ENCODE measurements around the gene TIAM2. TPM values are rescaled to one million over a fixed set of nuclear protein-coding genes. Genes with fewer than 3 reads are reported as not detected.
A peak's percentile ranks its signal among the peaks of the same experiment; 100 is the strongest.

TIAM2 gene
- total RNA-seq, 4 donors from 2014 or later = 9.2 to 18.2 (median 11.4) TPM

- H3K36me3 ChIP-seq = peaks cover 0 to 8% (median 0%) of the 10 kb centered on the region in 3 donors
- TF ChIP-seq CTCF (IDR thresholded peaks at IDR 0.05) (no peak), POLR2A (IDR thresholded peaks at IDR 0.05) (no peak), EP300 (IDR thresholded peaks at IDR 0.05) (no peak)
- H3K9me3 ChIP-seq = no peaks in the 10 kb centered on the region
- WGBS, 2 donors = 36 to 41% methylated on average over 10 of the region's 10 CpGs
- DNase-seq (ENCODE audit: low spot score in 2 of 2) = no peak
- H3K4me3 ChIP-seq = no peak overlapping the region
- peaks cover 0 to 52% (median 22%) of the 10 kb centered on the region in 4 donors for H3K4me1 ChIP-seq
- no peaks in the 10 kb centered on the region for H3K27me3 ChIP-seq
- peak overlapping the region; percentile 8 to 68 (median 43) for H3K27ac ChIP-seq
Observed at GRCh38 chr6:155275808-155276480, 280.8 kb downstream of the TIAM2 start.

- Histone ChIP-seq H3K4me1 (peaks cover 0 to 52% (median 21%) of the 10 kb centered on the region in 4 donors), H3K9me3 (no peaks in the 10 kb centered on the region), H3K4me3 (no peak overlapping the region), H3K27ac (peak overlapping the region in 2 of 4 donors; percentile 55 to 68), H3K36me3 (peaks cover 0 to 13% (median 0%) of the 10 kb centered on the region in 3 donors), H3K27me3 (no peaks in the 10 kb centered on the region)
- no peak for TF ChIP-seq EP300 (IDR thresholded peaks at IDR 0.05)
- no peak for TF ChIP-seq CTCF (IDR thresholded peaks at IDR 0.05)
- TF ChIP-seq POLR2A (IDR thresholded peaks at IDR 0.05) = no peak
- no peak for DNase-seq (ENCODE audit: low spot score in 2 of 2)
Observed at GRCh38 chr6:155276638-155277037, 281.5 kb downstream of the TIAM2 start.

GRCh38 chr6:155278319-155279049 is 283.4 kb downstream of the TIAM2 start:
- 85 to 93% methylated on average over 5 of the region's 5 CpGs for WGBS, 2 donors
- Histone ChIP-seq H3K4me1 (peaks cover 0 to 36% (median 9%) of the 10 kb centered on the region in 4 donors), H3K4me3 (no peak overlapping the region), H3K27ac (no peak overlapping the region), H3K27me3 (no peaks in the 10 kb centered on the region), H3K36me3 (peaks cover 0 to 26% (median 0%) of the 10 kb centered on the region in 3 donors), H3K9me3 (no peaks in the 10 kb centered on the region)
- TF ChIP-seq POLR2A (IDR thresholded peaks at IDR 0.05) = no peak
- TF ChIP-seq EP300 (IDR thresholded peaks at IDR 0.05) = no peak
- no peak for TF ChIP-seq CTCF (IDR thresholded peaks at IDR 0.05)
- no peak for DNase-seq (ENCODE audit: low spot score in 2 of 2)

GRCh38 chr6:155284775-155285174 is 289.7 kb downstream of the TIAM2 start:
- Histone ChIP-seq H3K27me3 (no peaks in the 10 kb centered on the region), H3K4me3 (no peak overlapping the region), H3K9me3 (no peaks in the 10 kb centered on the region), H3K4me1 (no peaks in the 10 kb centered on the region), H3K36me3 (peaks cover 0 to 47% (median 0%) of the 10 kb centered on the region in 3 donors), H3K27ac (no peak overlapping the region)
- WGBS, 2 donors = 93 to 94% methylated on average over 4 of the region's 4 CpGs
- no peak for TF ChIP-seq POLR2A (IDR thresholded peaks at IDR 0.05)
- no peak for TF ChIP-seq EP300 (IDR thresholded peaks at IDR 0.05)
- no peak for DNase-seq (ENCODE audit: low spot score in 2 of 2)

GRCh38 chr6:155287762-155288161 is 292.6 kb downstream of the TIAM2 start:
- DNase-seq (ENCODE audit: low spot score in 2 of 2) = no peak
- Histone ChIP-seq H3K4me3 (no peak overlapping the region), H3K9me3 (no peaks in the 10 kb centered on the region), H3K4me1 (no peaks in the 10 kb centered on the region), H3K36me3 (peaks cover 0 to 58% (median 0%) of the 10 kb centered on the region in 3 donors), H3K27ac (no peak overlapping the region), H3K27me3 (no peaks in the 10 kb centered on the region)
- TF ChIP-seq POLR2A (IDR thresholded peaks at IDR 0.05) (no peak), CTCF (IDR thresholded peaks at IDR 0.05) (no peak)
- 68 to 75% methylated on average over 2 of the region's 2 CpGs for WGBS, 2 donors

Data from tibial nerve (tissue), 4 donors.